ENCODE results near the gene TRIM71.

- TF ChIP-seq EZH2 (IDR thresholded peaks at IDR 0.05; ENCODE audit: borderline replicate concordance, low read depth, low read length, severe bottlenecking), result no peak
- TF ChIP-seq CTCF (IDR thresholded peaks at IDR 0.05; ENCODE audit: borderline replicate concordance, extremely low read depth, low read length, poor library complexity, severe bottlenecking), result no peak
These were observed 37.6 kb upstream of the TRIM71 start for GRCh38 chr3:32780071-32780734.

All from DND-41 (cell line).